ENCODE results near the gene FOXP1.
A peak's percentile ranks its signal among the peaks of the same experiment; 100 is the strongest.

FOXP1 gene

DNA sequence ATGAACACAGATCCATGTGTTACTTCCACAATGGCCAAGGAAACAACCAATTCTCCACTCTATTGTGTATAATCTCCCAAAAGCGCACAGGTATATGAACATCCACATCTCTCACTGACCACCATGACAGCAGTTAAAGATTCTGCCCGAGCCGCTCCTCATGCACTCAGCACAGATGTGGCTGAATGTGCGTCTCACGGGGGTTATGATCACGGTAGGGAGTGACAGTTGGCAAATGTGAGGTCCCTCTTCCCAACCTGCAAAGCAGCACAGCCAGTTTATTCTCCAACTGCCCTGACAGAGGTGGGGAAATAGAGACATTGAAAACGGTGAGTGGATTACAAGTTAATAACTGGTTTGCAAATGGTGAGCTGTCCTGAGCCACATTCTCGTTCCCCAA is 17.6 kb downstream of the FOXP1 start:
- H3K9me3 ChIP-seq (ENCODE audit: insufficient read depth, low read length) = no peaks in the 10 kb centered on the region
- H3K4me2 ChIP-seq (ENCODE audit: low read depth, low read length, poor library complexity, severe bottlenecking) = no peak overlapping the region
- no peak overlapping the region for H3K27ac ChIP-seq (ENCODE audit: low read depth, low read length)
- H3K36me3 ChIP-seq (ENCODE audit: low read length) = no peaks in the 10 kb centered on the region
- H2AFZ ChIP-seq (ENCODE audit: low read depth, low read length, severe bottlenecking) = no peak overlapping the region
- no peaks in the 10 kb centered on the region for H4K20me1 ChIP-seq (ENCODE audit: low read depth, low read length)
- no peak overlapping the region for H3K4me3 ChIP-seq (ENCODE audit: insufficient read depth, low read length, poor library complexity, severe bottlenecking)
- no peaks in the 10 kb centered on the region for H3K79me2 ChIP-seq (ENCODE audit: insufficient read depth, low read length)
- no peaks in the 10 kb centered on the region for H3K27me3 ChIP-seq (ENCODE audit: low read length)
- TF ChIP-seq CTCF (IDR thresholded peaks at IDR 0.05; ENCODE audit: insufficient read depth, low read length, poor library complexity, severe bottlenecking) (no peak), EZH2phosphoT487 (conservative IDR thresholded peaks at IDR 0.05; ENCODE audit: low read length) (no peak)
- H3K9ac ChIP-seq (ENCODE audit: low read length) = no peak overlapping the region
- no peaks in the 10 kb centered on the region for H3F3A ChIP-seq (ENCODE audit: insufficient read depth)
- no peaks in the 10 kb centered on the region for H3K9me2 ChIP-seq (replicated peaks; ENCODE audit: insufficient read depth, low read length)

DNA sequence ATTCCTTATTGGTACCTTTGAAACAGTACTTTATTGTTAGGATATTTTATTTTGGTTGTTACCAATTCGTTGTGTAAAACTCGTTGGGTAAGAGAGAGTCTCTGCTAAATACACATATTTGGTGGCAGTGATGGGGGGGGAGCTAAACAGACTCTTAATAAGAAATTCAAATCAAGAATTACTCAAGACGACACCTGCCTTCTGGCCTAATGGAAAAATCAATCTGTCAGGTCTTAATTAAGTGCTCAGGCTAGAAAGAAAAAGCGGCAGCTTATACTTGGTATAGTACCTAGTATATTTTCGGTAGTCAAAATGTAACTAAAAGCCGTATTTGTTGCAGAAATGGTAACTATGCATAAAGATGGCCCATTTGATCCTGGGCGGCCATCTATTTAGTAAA is 18.2 kb downstream of the FOXP1 start:
- Histone ChIP-seq H3K9ac (ENCODE audit: low read length) (no peak overlapping the region), H3K27ac (ENCODE audit: low read depth, low read length) (no peak overlapping the region), H3K4me3 (ENCODE audit: insufficient read depth, low read length, poor library complexity, severe bottlenecking) (no peak overlapping the region), H3K27me3 (ENCODE audit: low read length) (no peaks in the 10 kb centered on the region), H3K4me2 (ENCODE audit: low read depth, low read length, poor library complexity, severe bottlenecking) (no peak overlapping the region), H3K36me3 (ENCODE audit: low read length) (no peaks in the 10 kb centered on the region), H3K9me3 (ENCODE audit: insufficient read depth, low read length) (no peaks in the 10 kb centered on the region), H2AFZ (ENCODE audit: low read depth, low read length, severe bottlenecking) (no peak overlapping the region), H3F3A (ENCODE audit: insufficient read depth) (no peaks in the 10 kb centered on the region), H4K20me1 (ENCODE audit: low read depth, low read length) (no peaks in the 10 kb centered on the region), H3K9me2 (replicated peaks; ENCODE audit: insufficient read depth, low read length) (no peaks in the 10 kb centered on the region), H3K79me2 (ENCODE audit: insufficient read depth, low read length) (no peaks in the 10 kb centered on the region)
- no peak for TF ChIP-seq EZH2phosphoT487 (conservative IDR thresholded peaks at IDR 0.05; ENCODE audit: low read length)
- TF ChIP-seq CTCF (IDR thresholded peaks at IDR 0.05; ENCODE audit: insufficient read depth, low read length, poor library complexity, severe bottlenecking) = no peak

GRCh38 chr3:71564361-71564760 is 19.2 kb downstream of the FOXP1 start:
- Histone ChIP-seq H2AFZ (ENCODE audit: low read depth, low read length, severe bottlenecking) (no peak overlapping the region), H4K20me1 (ENCODE audit: low read depth, low read length) (no peaks in the 10 kb centered on the region), H3F3A (ENCODE audit: insufficient read depth) (no peaks in the 10 kb centered on the region), H3K9me2 (replicated peaks; ENCODE audit: insufficient read depth, low read length) (no peaks in the 10 kb centered on the region), H3K4me3 (ENCODE audit: insufficient read depth, low read length, poor library complexity, severe bottlenecking) (no peak overlapping the region), H3K9me3 (ENCODE audit: insufficient read depth, low read length) (no peaks in the 10 kb centered on the region), H3K4me2 (ENCODE audit: low read depth, low read length, poor library complexity, severe bottlenecking) (peak overlapping the region; percentile 48), H3K27ac (ENCODE audit: low read depth, low read length) (peak overlapping the region; percentile 25; the same call in 1 of the 2 replicates), H3K9ac (ENCODE audit: low read length) (no peak overlapping the region), H3K27me3 (ENCODE audit: low read length) (no peaks in the 10 kb centered on the region), H3K36me3 (ENCODE audit: low read length) (no peaks in the 10 kb centered on the region), H3K79me2 (ENCODE audit: insufficient read depth, low read length) (no peaks in the 10 kb centered on the region)
- TF ChIP-seq CTCF (IDR thresholded peaks at IDR 0.05; ENCODE audit: insufficient read depth, low read length, poor library complexity, severe bottlenecking) = no peak

DNA sequence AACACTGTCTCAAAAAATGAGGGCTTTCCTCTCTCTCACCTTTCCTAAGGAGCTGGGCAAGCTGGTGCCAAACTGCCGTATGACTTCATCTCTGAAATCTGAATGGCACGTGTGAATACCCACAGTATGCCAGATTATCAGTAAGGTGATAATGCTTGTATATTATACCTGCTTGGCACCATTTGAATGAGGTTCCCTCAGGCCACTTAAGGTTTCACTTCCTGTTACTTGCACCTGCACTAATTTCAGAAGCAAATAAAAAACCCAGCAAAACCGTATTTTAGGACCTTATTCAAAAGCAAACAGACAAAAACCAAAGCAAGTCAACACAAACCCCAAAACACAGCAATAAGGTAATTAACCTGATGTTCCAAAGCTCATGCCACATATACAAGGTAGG is 19.7 kb downstream of the FOXP1 start:
- Histone ChIP-seq H3K79me2 (ENCODE audit: insufficient read depth, low read length) (no peaks in the 10 kb centered on the region), H3K36me3 (ENCODE audit: low read length) (no peaks in the 10 kb centered on the region), H3K27me3 (ENCODE audit: low read length) (no peaks in the 10 kb centered on the region), H3K9me2 (replicated peaks; ENCODE audit: insufficient read depth, low read length) (no peaks in the 10 kb centered on the region), H3K27ac (ENCODE audit: low read depth, low read length) (peak overlapping the region; percentile 25; the same call in 1 of the 2 replicates), H3K4me3 (ENCODE audit: insufficient read depth, low read length, poor library complexity, severe bottlenecking) (no peak overlapping the region), H4K20me1 (ENCODE audit: low read depth, low read length) (no peaks in the 10 kb centered on the region), H3F3A (ENCODE audit: insufficient read depth) (no peaks in the 10 kb centered on the region), H2AFZ (ENCODE audit: low read depth, low read length, severe bottlenecking) (no peak overlapping the region), H3K4me2 (ENCODE audit: low read depth, low read length, poor library complexity, severe bottlenecking) (peak overlapping the region; percentile 48), H3K9ac (ENCODE audit: low read length) (no peak overlapping the region), H3K9me3 (ENCODE audit: insufficient read depth, low read length) (no peaks in the 10 kb centered on the region)
- TF ChIP-seq EZH2phosphoT487 (conservative IDR thresholded peaks at IDR 0.05; ENCODE audit: low read length) (no peak), CTCF (IDR thresholded peaks at IDR 0.05; ENCODE audit: insufficient read depth, low read length, poor library complexity, severe bottlenecking) (no peak)

Data from SU-DHL-6 (cell line).